Thoracic aorta (tissue), 2 donors: ENCODE results near the gene PRKN. TPM values are rescaled to one million over a fixed set of nuclear protein-coding genes. Genes with fewer than 3 reads are reported as not detected.

Experiments
- ATAC-seq: fragments of 150-250 bp; one replicate; pipeline ENCODE4 v1.8.0; 2017; ENCODE audit warnings: low read depth; ENCODE audit not compliant: insufficient number of reproducible peaks, low FRiP score
- DNase-seq: peaks from one replicate; pipeline ENCODE4 v3.0.0-alpha.2; 2020; ENCODE audit warnings: low spot score
- H3K27ac ChIP-seq, 2 donors: fragments of 200-600 bp; sonication (generic); 1 replicate in 1 of 2; 2 replicates in 1 of 2; pipeline ENCODE4 v1.5.1; 2016; ENCODE audit warnings: mild to moderate bottlenecking in 2 of 2, moderate library complexity in 2 of 2
- H3K27me3 ChIP-seq: fragments of 200-600 bp; sonication (generic); replicated peaks from 2 replicates; pipeline ENCODE4 v1.6.0; 2016; ENCODE audit warnings: mild to moderate bottlenecking; ENCODE audit not compliant: insufficient read depth
- H3K36me3 ChIP-seq: fragments of 200-600 bp; sonication (generic); one replicate; pipeline ENCODE4 v1.5.1; 2016
- H3K4me1 ChIP-seq, 2 donors: fragments of 200-600 bp; sonication (generic); 1 replicate in 1 of 2; 2 replicates in 1 of 2; pipeline versions ENCODE4 v1.5.1 to v1.6.0; 2016; ENCODE audit warnings: low read depth in 2 of 2, mild to moderate bottlenecking in 1 of 2; ENCODE audit not compliant: control insufficient read depth in 1 of 2
- H3K4me3 ChIP-seq: fragments of 200-600 bp; sonication (generic); 2 replicates; pipeline ENCODE4 v1.5.1; 2016; ENCODE audit warnings: mild to moderate bottlenecking
- H3K9me3 ChIP-seq: fragments of 200-600 bp; sonication (generic); 2 replicates; pipeline ENCODE4 v1.5.1; 2016
- CTCF ChIP-seq: fragments of 200-600 bp; sonication (generic); IDR thresholded peaks from one replicate; pipeline ENCODE4 v1.5.1; 2019; ENCODE audit warnings: antibody characterized with exemption
- total RNA-seq, 2 donors: library from RNA; depleted of rRNA; stranded (reverse); fragments of >200 nt; gene quantifications; one replicate each; pipeline versions ENCODE4 v1.1.0 to v1.2.3, GENCODE V29; 2016

Gene PRKN
- total RNA-seq, 2 donors from 2014 or later: 10.4 to 23.8 TPM

DNA sequence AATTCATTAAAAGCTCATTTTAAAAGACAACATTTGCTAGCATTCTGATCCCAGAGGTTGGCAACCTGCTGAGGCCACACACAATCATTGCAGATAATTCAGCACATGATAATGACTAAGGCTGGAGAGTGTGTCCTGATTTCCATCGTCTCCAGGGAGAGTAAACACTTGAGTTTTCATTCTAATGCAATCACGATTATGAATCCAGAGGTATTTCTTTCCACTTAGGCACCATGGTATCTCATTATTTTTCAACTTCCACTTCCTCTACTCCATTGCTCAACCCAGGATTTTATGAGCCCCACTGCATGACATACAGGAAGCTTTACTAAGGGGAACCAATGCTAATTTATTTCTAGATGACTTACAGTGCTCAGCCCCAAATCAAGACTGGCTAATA is 1179.9 kb downstream of the PRKN start:
- TF ChIP-seq CTCF: no peak
- no peak for DNase-seq
- H3K4me3 ChIP-seq: no peak overlapping the region
- H3K9me3 ChIP-seq: no peaks in the 10 kb centered on the region
- peaks cover 0 to under 1% of the 10 kb centered on the region in 2 donors for H3K4me1 ChIP-seq
- no peak for ATAC-seq
- no peaks in the 10 kb centered on the region for H3K27me3 ChIP-seq
- no peak overlapping the region for H3K27ac ChIP-seq
- no peaks in the 10 kb centered on the region for H3K36me3 ChIP-seq

- Histone ChIP-seq H3K9me3 (no peaks in the 10 kb centered on the region), H3K4me3 (no peak overlapping the region), H3K4me1 (peaks cover 0 to 5% of the 10 kb centered on the region in 2 donors), H3K27ac (no peak overlapping the region), H3K36me3 (no peaks in the 10 kb centered on the region), H3K27me3 (no peaks in the 10 kb centered on the region)
- DNase-seq (no peak), ATAC-seq (no peak)
- no peak for TF ChIP-seq CTCF
Observed at GRCh38 chr6:161546632-161547031, 1180.9 kb downstream of the PRKN start.

- no peak overlapping the region for H3K4me3 ChIP-seq
- TF ChIP-seq CTCF: no peak
- H3K9me3 ChIP-seq: no peaks in the 10 kb centered on the region
- DNase-seq: no peak
- no peak for ATAC-seq
- peaks cover 0 to 5% of the 10 kb centered on the region in 2 donors for H3K4me1 ChIP-seq
- H3K27me3 ChIP-seq: no peaks in the 10 kb centered on the region
- H3K36me3 ChIP-seq: no peaks in the 10 kb centered on the region
- no peak overlapping the region for H3K27ac ChIP-seq
Observed at GRCh38 chr6:161545741-161546140, 1181.8 kb downstream of the PRKN start.

DNA sequence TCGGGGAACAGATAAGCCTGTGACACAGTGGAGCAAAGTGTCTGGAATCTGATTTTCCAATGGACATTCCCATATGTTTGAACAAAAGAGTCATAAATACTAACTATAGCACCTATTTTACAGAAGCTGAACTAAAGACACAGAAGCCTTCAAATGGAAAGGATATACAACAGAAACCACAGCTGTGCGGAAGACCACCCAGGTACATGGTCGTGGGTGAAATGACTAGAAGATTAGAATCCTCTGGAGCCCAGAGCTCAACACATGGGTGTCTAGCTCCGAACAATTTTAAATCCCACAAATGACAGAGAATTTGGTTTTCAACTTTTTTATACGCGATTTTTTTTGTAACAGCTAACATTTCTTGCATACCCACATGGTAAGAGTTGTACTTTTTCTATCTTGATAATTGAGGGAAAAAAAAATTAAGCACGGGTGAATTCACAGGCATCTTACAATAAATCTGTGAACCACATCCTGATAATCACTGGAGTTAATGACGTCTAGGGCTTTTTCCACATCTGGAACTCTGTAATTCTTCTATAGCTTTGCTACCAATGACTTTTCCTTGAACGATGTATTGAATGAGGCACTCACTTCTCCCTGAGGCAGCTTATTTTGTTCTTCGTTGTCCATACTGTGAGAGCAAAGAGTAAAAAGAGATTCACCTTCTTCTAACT is 1182.6 kb downstream of the PRKN start:
- no peaks in the 10 kb centered on the region for H3K36me3 ChIP-seq
- ATAC-seq: no peak
- DNase-seq: no peak
- TF ChIP-seq CTCF: no peak
- H3K27me3 ChIP-seq: no peaks in the 10 kb centered on the region
- no peak overlapping the region for H3K4me3 ChIP-seq
- H3K4me1 ChIP-seq: peaks cover 0 to 5% of the 10 kb centered on the region in 2 donors
- H3K27ac ChIP-seq: no peak overlapping the region
- H3K9me3 ChIP-seq: no peaks in the 10 kb centered on the region

DNA sequence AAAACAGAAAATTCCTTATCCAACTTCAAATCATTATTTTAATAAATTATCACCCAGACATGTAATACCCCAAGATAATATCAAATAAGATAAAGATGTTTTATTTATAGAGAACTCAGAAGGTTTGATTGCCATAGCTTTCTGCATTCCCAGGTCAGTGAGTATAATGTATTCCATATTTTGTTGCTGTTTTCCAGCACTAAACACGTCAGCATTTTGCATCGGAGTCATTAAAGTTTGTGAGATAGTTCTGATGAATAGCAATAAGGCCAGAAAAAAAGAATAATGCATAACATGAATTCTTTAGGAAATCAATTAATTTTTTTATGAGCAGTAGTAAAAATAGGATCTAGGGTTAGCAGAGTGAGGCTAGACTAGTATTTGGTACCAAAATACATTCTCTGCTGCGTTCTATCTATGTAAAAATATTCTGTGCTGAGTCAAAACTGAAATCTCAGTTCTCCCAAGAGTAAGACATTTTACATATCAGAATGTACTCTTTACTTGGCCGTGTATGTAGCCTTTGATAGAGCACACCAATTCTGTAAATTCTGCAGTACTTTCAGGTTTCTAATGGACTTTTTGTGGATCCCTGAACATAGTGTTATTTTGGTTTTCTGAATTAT is 1183.8 kb downstream of the PRKN start:
- TF ChIP-seq CTCF: no peak
- ATAC-seq: no peak

More for the DNA sequence above, 1183.8 kb downstream of the PRKN start:
- Histone ChIP-seq H3K27me3 (no peaks in the 10 kb centered on the region), H3K27ac (no peak overlapping the region), H3K36me3 (no peaks in the 10 kb centered on the region), H3K4me1 (peaks cover 0 to 5% of the 10 kb centered on the region in 2 donors), H3K9me3 (no peaks in the 10 kb centered on the region), H3K4me3 (no peak overlapping the region)
- no peak for DNase-seq
